Loucy (cell line): Measurements from ENCODE around the gene USP51.
"Not testable (repeated sequence)": the region's sequence is repeated elsewhere in the genome, so short reads cannot be mapped to it uniquely, and the experiment has no call there.

Experiments used
- H2AFZ ChIP-seq: fragments of 200-600 bp; sonication (generic); 2 replicates; pipeline ENCODE4 v1.6.0; 2016; ENCODE audit warnings: antibody characterized with exemption, mild to moderate bottlenecking, low read length, moderate library complexity
- H3F3A ChIP-seq: fragments of 200-600 bp; 2 replicates; pipeline ENCODE4 v1.6.0; 2016; ENCODE audit warnings: antibody characterized with exemption, low read depth, mild to moderate bottlenecking
- H3K27me3 ChIP-seq: fragments of 200-600 bp; sonication (generic); 2 replicates; pipeline ENCODE4 v1.6.1; 2014; ENCODE audit warnings: low read length, mild to moderate bottlenecking; ENCODE audit not compliant: insufficient read depth, poor library complexity, severe bottlenecking
- H3K36me3 ChIP-seq: fragments of 200-600 bp; sonication (generic); 2 replicates; pipeline ENCODE4 v1.6.1; 2016; ENCODE audit warnings: low read length; ENCODE audit not compliant: insufficient read depth
- H3K4me1 ChIP-seq: fragments of 200-600 bp; sonication (generic); 2 replicates; pipeline ENCODE4 v1.5.1; 2014; ENCODE audit warnings: low read length, mild to moderate bottlenecking; ENCODE audit not compliant: insufficient read depth, poor library complexity, severe bottlenecking
- H3K4me2 ChIP-seq: fragments of 200-600 bp; sonication (generic); 2 replicates; pipeline ENCODE4 v1.6.0; 2014; ENCODE audit warnings: antibody characterized with exemption, low read length, low read depth, mild to moderate bottlenecking; ENCODE audit not compliant: poor library complexity, severe bottlenecking
- H3K4me3 ChIP-seq: fragments of 200-600 bp; sonication (generic); 2 replicates; pipeline ENCODE4 v1.5.1; 2014; ENCODE audit warnings: low read length, mild to moderate bottlenecking, mixed read lengths; ENCODE audit not compliant: poor library complexity, severe bottlenecking
- H3K79me2 ChIP-seq: fragments of 200-600 bp; sonication (generic); 2 replicates; pipeline ENCODE4 v1.6.1; 2014; ENCODE audit warnings: low read length; ENCODE audit not compliant: insufficient read depth
- H3K9ac ChIP-seq: fragments of 200-600 bp; sonication (generic); 2 replicates; pipeline ENCODE4 v1.6.0; 2014; ENCODE audit warnings: mild to moderate bottlenecking, low read depth, low read length, moderate library complexity; ENCODE audit not compliant: poor library complexity, severe bottlenecking
- H3K9me2 ChIP-seq: fragments of 200-600 bp; sonication (generic); replicated peaks from 2 replicates; pipeline ENCODE4 v1.6.1; 2016; ENCODE audit warnings: low read depth, low read length, mixed read lengths
- H3K9me3 ChIP-seq: fragments of 200-600 bp; sonication (generic); 2 replicates; pipeline ENCODE4 v1.6.1; 2014; ENCODE audit warnings: mild to moderate bottlenecking, antibody characterized with exemption, low read length, low read depth; ENCODE audit not compliant: insufficient read depth
- H4K20me1 ChIP-seq: fragments of 200-600 bp; sonication (generic); 2 replicates; pipeline ENCODE4 v1.6.0; 2014; ENCODE audit warnings: antibody characterized with exemption, low read length, mild to moderate bottlenecking; ENCODE audit not compliant: insufficient read depth, poor library complexity, severe bottlenecking
- CTCF ChIP-seq: fragments of 200-600 bp; sonication (generic); conservative IDR thresholded peaks from 2 replicates; pipeline ENCODE4 v1.5.1; 2014; ENCODE audit warnings: mild to moderate bottlenecking, antibody characterized with exemption, low read length
- EZH2phosphoT487 ChIP-seq: fragments of 200-600 bp; IDR thresholded peaks from 2 replicates; pipeline ENCODE4 v1.6.1; 2018; ENCODE audit warnings: antibody characterized with exemption, mild to moderate bottlenecking, moderate library complexity, borderline replicate concordance

Gene USP51

DNA sequence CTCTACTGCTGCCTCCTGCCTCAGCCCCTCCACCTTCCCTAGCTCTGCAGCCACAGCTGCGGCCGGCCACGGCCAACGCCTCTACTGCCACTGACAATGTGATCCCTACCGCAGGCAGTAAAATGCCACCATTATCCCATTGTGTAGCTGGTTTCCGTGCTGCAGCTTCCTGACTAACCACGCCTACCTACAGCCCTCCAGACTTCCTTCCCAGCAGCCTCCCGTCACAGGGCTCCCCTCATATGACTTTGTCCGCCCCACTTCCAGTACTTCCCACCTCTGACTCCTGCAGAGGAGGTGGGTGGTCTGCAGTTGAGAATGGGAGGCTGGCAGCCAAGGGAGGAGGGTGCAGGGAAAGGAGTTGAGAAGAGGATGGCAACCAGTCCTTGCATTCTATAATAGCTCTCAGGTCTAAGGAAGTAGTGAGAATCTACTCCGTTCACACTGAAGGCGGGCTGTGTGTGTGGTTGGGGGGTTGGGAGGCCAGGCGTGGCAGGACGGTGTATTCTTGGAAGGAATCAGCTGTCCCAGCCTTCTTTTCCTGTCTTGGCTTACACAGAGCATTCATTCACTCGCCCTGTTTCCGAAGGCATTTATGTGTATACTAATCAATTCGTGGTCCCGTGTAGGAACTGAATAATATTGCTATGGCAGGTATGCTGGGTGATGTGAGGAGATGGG is 33.1 kb upstream of the USP51 start:
- TF ChIP-seq CTCF (no peak), EZH2phosphoT487 (no peak)

GRCh38 chrX:55521687-55522086 is 32.0 kb upstream of the USP51 start:
- Histone ChIP-seq H3K9me3 (no peaks in the 10 kb centered on the region), H3K4me3 (no peak overlapping the region), H3K79me2 (no peaks in the 10 kb centered on the region), H3K9ac (no peak overlapping the region), H3K27me3 (no peaks in the 10 kb centered on the region), H2AFZ (no peak overlapping the region), H3K4me1 (no peaks in the 10 kb centered on the region), H4K20me1 (no peaks in the 10 kb centered on the region), H3F3A (no peaks in the 10 kb centered on the region), H3K9me2 (no peaks in the 10 kb centered on the region), H3K36me3 (no peaks in the 10 kb centered on the region), H3K4me2 (no peak overlapping the region)
- no peak for TF ChIP-seq CTCF
- no peak for TF ChIP-seq EZH2phosphoT487

More for the DNA sequence above, 33.1 kb upstream of the USP51 start:
- Histone ChIP-seq H3K4me3 (no peak overlapping the region), H2AFZ (no peak overlapping the region), H3K4me2 (no peak overlapping the region), H3K79me2 (no peaks in the 10 kb centered on the region), H3K9me3 (no peaks in the 10 kb centered on the region), H3K9ac (no peak overlapping the region), H4K20me1 (no peaks in the 10 kb centered on the region), H3K27me3 (no peaks in the 10 kb centered on the region), H3K4me1 (no peaks in the 10 kb centered on the region), H3K9me2 (no peaks in the 10 kb centered on the region), H3K36me3 (no peaks in the 10 kb centered on the region), H3F3A (no peaks in the 10 kb centered on the region)

DNA sequence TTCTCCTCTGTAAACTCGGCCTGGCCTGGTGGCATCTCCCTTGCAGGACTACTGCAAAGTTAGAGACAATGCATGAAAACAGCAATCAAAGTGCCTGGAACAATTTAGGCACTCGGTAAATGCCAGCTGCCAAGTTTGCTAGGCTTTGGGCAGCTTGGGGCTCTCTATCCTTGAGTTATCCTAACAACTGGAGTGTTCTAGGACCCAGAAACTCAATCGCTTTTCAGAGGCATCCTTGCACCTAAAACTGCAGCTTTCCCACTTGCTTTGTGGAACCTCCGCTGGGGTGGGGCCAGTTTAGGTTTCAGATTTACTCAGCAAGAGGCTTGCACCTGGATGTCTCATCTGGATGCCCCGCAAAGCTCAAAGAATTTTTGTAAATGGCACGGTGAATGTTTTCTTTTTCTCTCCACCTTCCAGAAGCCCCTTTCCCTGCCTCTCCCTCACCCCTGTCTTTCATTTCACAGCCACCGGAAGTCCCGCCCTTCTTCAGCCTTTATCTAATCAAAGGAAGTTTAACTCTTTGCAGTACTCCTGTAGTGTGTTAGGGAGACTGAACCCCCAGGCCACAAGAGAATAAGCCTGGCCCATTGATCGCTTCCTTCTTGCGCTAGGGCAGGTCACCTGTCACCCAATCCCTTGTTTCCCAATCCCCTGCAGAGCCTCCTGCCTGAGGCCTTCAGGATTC is 27.3 kb upstream of the USP51 start:
- H3K9ac ChIP-seq, H3F3A ChIP-seq: not testable (repeated sequence)

GRCh38 chrX:55513045-55513737 is 23.5 kb upstream of the USP51 start:
- H3K4me1 ChIP-seq = not testable (repeated sequence)

More for the DNA sequence above, 27.3 kb upstream of the USP51 start:
- not testable (repeated sequence) for H4K20me1 ChIP-seq, H3K27me3 ChIP-seq, H3K9me2 ChIP-seq, H3K4me2 ChIP-seq, H3K36me3 ChIP-seq, H3K9me3 ChIP-seq, H3K4me3 ChIP-seq, H2AFZ ChIP-seq, H3K4me1 ChIP-seq, H3K79me2 ChIP-seq

DNA sequence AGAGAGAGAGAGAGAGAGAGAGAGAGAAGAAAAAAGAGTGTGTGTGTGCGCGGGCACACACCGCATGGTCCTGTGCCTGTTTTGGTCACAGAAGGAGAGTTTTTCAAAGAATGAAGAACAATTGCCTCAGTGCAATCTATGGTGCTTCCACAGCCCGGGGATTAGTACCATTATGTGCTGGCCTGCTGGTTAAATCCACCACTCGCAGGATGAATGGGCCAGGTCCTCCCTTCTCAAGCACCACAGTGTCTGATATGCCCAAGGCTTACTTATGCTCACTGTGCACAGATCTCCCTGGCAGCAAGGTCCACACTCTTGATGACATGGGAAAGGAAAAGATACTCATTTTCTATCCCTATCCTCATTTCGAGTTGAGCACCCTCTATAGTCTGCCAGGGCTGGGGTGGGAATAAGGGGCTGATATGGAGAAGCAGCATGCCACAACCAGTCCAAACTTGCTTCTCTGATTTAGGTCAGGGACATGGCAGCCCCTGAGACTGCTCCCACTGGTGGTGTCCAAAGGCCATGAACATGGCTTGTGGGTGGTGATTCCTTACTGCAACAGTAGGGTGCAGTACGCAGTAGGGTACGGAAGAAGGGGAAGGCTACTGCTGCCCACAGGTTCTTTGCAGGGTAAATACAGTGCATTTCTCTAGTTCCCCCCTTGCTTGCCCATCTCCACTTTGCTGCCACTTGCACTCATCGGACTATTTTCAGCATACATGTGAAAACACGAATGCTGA is 18.9 kb upstream of the USP51 start:
- H3K9me2 ChIP-seq, H3K4me1 ChIP-seq, H3K36me3 ChIP-seq, H3K9ac ChIP-seq, H3F3A ChIP-seq, H2AFZ ChIP-seq, H3K4me2 ChIP-seq, H3K27me3 ChIP-seq, H3K79me2 ChIP-seq, H3K4me3 ChIP-seq, H3K9me3 ChIP-seq, H4K20me1 ChIP-seq: not testable (repeated sequence)

More at GRCh38 chrX:55513045-55513737, 23.5 kb upstream of the USP51 start:
- H3K79me2 ChIP-seq, H3K9me2 ChIP-seq, H3K36me3 ChIP-seq, H3K4me3 ChIP-seq, H3K27me3 ChIP-seq, H3K9me3 ChIP-seq, H3F3A ChIP-seq, H2AFZ ChIP-seq, H3K9ac ChIP-seq, H4K20me1 ChIP-seq, H3K4me2 ChIP-seq: not testable (repeated sequence)
